Stimulated activated CD4-positive, alpha-beta T cell treated with anti-CD3 and anti-CD28 coated beads, TNF-alpha, amount 100 ng/mL, for 48 hours (primary cell): ENCODE measurements around the gene MTFR1L.

Experiments
- DNase-seq, 3 donors: peaks; one replicate each; pipeline ENCODE4 v3.0.0-alpha.2; 2020; ENCODE audit warnings: low read depth in 3 of 3

The MTFR1L gene

DNA sequence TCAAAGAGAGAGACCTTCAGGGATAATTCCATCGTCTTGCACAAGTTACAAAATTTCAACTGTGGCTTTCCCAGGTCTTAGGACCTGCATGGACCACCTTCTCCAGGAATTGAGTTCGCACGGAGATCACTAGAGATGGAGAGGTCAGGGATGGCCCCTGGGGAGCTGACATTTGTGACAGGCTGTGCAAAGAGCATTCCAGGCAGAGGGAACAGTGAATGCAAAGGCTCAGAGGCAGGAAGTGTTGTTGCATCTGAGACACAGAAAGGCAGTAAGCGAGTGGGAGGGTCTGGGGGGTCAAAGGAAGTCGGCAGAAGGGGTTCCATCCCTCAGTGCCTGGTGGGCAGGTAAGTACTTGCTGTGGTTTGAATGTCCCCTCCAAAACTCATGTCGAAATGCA, 29.3 kb upstream of the MTFR1L start:
- no peak for DNase-seq

GRCh38 chr1:25792115-25792514, 27.6 kb upstream of the MTFR1L start:
- DNase-seq: no peak

DNA sequence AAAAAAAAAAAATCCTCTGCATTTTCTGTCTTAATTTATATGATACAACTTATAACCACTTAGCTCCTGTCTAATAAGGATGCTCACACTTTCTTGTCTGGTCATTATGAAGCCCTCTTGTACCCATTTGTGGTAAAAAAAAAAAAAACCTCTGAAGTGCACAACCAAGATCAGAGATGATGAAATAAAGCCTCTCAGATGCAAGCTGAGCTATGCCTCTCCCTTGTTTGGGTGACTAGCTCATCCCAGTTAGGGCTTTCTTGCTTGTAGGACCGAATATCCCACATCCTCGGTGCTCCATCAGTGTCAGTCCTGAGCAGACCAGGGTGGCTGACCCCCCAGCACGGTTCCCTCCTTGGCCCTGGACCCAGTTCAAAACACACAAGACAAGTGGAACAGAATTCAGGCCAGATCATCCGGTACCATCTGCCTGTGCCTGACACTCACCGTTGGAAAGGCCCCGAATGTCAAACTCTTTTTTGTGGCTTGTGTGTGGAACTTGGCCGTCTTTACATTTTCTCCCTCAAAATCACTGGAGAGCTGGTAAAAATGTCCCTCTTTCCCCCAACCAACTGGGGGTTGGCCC, 26.1 kb upstream of the MTFR1L start:
- DNase-seq: no peak

DNA sequence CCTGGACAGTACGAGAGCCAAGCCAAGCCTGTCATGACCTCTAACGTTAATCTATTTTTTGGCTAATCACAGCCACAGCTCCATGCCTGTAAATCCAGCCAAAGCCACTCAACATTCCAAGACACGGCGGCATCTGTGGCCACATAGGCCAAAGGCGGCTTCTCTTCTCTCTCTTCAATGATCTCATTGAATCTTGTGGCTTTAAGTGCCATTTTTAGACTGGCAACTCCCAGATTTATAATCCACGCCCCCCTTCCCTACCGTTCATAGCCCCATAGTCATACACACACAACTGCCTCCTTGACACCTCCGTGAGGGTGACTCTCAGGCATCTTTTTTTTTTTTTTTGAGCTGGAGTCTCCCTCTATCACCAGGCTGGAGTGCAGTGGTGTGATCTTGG, 25.4 kb upstream of the MTFR1L start:
- DNase-seq: no peak

GRCh38 chr1:25795211-25795610, 24.5 kb upstream of the MTFR1L start:
- DNase-seq: no peak

DNA sequence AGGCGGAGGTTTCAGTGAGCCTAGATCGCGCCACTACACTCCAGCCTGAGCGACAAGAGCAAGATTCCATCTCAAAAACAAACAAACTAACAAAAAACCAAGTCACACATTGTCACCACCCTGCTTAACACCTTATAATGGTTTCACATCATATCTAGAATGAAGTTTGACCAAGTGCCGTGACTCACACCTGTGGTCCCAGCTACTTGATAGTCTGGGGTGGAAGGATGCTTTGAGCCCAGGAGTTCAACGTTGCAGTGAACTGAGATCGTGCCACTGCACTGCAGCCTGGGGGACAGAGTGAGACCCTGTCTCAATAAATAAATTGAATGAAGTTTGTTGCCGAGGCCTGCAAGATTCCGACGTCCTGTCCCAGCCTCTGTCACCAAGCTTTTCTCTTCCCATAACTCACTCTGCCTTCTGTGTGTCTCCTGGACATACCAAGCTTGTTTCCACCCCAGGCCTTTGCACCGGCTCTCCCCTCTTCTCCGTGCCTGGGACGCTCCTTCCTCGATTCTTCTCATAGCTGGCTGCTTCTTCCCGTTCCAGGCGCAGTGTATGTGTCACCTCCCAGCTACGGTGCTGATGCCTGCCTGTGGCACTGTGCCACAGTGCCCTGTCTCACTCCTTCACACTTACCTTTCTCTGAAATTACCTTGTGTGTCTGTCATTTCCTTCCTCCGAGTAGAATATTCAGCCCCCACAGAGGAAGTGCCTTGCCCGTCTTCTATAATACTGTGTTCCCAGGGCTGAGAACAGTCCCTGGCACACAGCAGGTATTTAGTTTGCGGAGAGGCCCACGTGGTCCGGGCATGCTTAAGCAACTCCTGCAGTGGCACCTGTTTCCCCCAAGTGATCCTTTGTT, 23.6 kb upstream of the MTFR1L start:
- peak in 1 of 3 donors; percentile 26 for DNase-seq

DNA sequence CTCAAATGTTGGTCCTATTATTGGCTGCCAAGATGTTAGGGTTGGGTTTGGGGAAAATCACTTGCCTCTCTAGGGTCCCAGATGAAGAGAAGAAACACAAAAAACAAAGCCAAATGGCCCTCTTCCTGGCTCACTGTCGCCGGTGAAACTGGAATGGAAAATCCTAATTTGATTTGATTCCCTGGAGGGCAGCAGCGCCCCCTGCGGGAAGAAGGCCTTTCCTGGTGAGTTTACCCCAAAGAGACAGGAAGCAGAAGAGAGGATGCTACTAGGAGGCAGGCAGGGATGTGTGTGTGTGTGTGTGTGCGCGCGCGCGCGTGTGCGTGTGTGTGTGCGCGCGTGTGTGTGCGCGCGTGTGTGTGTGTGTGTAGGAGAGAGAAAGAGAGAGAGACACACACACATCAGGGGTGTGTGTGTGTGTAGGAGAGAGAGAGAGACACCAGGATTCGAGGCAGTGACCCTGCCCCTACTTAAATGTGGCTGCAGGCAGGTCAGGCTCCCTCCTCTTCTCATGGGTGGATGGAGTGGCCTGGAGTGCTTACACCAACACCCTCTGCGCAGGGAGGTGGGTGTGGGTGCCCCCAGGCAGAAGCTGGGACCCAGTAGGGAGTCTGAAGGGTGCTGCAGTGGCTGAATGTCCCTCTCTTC, 22.8 kb upstream of the MTFR1L start:
- peak; percentile 71 to 83 (median 77) for DNase-seq

DNA sequence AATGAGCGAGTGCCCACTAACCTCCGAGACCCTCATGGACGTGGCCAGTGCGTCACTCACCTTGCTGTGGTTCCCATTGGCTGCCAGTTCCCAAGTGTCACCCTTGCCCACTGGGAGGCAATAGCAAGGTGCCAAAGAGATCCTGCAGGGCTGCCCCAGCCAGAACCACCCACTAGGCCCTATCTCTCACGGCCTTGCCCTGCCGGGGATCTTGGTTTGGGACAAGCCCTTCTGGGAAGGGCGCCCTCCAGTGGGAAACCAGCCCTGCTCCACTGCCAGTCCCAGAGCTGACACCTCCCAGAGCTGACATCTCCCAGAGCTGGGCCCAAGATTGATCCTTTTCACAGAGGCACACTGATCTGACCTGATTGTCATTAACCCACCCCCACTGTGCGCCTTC, 21.8 kb upstream of the MTFR1L start:
- DNase-seq: no peak

DNA sequence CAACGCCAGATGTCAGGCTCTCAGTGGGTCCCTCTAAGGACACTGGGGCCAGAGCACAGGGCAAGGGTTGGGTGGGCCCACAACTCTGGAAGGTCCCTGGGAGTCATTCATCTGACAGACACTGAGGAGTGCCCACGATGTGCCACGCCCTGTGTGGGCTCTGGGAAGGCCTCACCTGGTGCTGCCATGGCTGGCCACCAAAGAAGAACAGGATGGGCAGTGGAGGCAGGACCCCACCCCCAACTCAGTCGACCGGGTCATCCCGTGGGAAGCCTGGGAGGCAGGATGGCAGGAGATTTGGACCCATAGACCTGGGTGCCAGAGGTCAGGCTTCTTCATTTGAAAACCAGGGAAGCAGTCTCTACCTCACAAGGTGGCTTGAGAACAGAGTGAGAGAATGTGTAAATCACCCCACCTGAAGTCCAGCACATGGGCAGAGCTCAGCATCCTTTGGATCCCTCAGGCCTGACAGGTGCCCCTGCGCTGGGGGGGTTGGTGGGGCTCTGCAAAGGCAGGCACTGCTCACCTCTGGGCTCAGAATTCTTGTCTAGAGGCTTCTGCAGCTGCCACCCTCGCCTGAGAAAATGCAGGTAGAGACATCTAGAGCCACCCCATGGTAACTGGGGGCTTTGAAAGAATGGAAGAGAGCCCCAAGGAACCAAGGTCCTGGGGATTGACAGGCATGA, 20.9 kb upstream of the MTFR1L start:
- DNase-seq: no peak

- no peak for DNase-seq
Observed at GRCh38 chr1:25799352-25799934, 20.3 kb upstream of the MTFR1L start.

DNA sequence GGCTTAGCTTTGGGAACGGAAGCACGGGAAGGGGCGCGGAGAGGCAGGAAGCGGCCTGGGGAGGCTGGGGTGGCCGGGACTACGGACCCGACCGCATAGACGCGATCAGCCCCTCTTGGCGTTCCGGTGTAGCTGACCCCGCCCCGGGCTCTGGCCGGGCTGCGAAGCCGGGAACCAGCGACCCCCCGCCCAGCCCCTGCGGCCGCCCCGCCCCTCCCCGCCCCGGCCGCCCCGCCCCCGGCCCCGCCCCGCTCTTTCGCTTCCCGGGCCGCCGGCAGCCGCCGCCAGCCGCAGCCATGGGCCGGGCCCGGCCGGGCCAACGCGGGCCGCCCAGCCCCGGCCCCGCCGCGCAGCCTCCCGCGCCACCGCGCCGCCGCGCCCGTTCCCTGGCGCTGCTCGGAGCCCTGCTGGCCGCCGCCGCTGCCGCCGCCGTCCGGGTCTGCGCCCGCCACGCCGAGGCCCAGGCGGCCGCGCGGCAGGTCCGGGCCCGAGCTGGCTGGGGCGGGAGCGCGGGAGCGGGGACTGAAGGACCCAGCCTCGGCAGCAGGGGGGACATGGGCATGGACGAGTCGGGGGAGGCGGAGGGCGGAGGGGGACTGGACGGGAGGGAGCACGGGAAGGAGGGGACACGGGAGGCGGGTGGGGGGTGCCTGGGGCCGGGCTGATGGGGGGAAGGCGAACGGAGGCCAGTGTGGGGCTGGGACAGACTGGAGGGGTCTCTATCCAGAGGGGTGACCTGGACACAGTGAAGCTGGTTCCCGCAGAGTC, 19.6 kb upstream of the MTFR1L start, which contains the start of gene SELENON:
Gene SELENON (plus strand): TSS at position 259 of the 768 bp plus-strand sequence. CDS start 38 bp downstream, at position 297.
- no peak for DNase-seq

- no peak for DNase-seq
Observed at GRCh38 chr1:25800703-25801377, 18.9 kb upstream of the MTFR1L start.

DNA sequence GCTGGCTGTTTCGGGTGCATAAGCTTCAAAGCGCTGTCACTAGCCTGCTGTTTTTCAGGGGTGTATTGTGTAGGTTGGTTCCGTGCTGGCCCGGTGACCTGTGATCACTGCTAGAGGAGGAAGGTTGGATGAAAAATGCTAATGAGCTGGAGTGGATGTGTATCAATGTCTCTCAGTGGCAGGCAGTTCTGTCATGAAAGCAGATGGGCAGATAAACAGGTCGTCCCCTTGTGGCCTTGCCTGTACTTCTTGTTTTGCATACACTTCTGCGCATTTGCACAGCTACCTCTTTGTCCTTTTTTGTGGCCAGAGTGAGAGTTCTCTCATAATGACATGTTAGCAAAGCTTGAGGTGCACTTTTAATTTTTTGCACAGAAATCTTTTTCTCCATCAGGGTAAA, 16.8 kb upstream of the MTFR1L start:
- no peak for DNase-seq

GRCh38 chr1:25803368-25803767, 16.4 kb upstream of the MTFR1L start:
- DNase-seq: no peak

DNA sequence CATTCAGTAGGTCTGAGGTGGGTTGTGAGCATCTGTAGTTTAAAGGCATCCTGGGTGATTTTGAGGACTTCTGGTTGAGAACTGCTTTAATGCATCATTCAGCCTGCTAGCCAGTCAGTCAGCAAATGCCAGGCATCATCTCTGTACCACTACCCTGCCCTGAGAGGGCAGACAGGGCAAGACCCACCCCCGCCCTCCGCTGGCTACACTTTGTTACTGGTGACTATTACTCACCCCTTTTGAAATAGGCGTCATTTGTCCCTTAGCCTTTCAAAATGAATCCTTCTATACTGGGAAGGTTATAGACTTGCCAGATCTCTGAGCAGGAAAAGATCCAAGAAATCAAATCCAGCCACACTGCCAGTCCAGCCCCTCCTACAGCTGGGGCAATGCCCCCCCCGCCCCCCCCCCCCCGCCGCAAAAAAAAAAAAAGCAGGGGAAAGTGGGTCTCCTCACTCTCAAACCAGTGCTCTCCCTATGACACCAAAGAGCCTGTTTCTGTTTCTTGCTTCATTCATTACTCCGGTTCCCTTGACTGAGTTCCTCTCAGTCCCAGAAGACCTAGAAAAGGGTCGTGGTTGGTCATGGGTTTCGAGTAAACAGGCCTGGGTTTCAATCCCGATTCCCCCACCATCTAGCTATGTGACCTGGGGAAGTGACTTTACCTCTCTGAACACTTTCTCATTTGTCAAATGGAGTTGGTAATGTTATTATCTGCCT, 15.3 kb upstream of the MTFR1L start:
- DNase-seq: peak in 1 of 3 donors; percentile 37

GRCh38 chr1:25804964-25805862, 14.5 kb upstream of the MTFR1L start:
- no peak for DNase-seq

- DNase-seq: no peak
Observed at GRCh38 chr1:25805863-25806225, 13.9 kb upstream of the MTFR1L start.

DNA sequence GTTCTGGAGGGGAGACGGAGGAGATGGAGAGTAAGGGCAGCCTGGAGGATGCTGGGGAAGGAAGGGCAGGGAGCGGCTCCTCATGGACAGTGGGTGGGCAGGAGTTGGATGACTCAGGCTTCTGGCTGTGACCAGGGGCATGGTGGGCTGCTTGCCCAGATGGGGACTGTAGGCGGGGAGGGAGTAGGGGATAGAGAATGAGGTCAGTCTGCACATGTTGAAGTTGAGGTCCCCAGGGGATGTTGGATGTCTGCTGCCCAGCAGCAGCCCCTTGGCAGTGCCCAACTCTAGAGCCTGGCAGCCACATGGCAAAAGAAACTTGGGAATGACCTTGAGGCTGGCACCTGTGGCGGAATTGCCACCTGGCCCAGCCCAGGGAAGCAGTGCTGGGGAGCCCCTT, 13.3 kb upstream of the MTFR1L start:
- no peak for DNase-seq
